DOHH2 (cell line): ENCODE results near the gene FAM89B.

Source experiments
- H3F3A ChIP-seq: fragments of 200-600 bp; sonication (generic), shearing (Covaris generic); 2 replicates; pipeline ENCODE4 v1.6.0; 2016; ENCODE audit warnings: antibody characterized with exemption, mild to moderate bottlenecking; ENCODE audit not compliant: control insufficient read depth, insufficient read depth
- H3K27ac ChIP-seq: fragments of 200-600 bp; sonication (generic); 2 replicates; pipeline ENCODE4 v1.5.1; 2014; ENCODE audit warnings: low read depth, mild to moderate bottlenecking, low read length, moderate library complexity
- H3K27me3 ChIP-seq: fragments of 200-600 bp; sonication (generic); 2 replicates; pipeline ENCODE4 v1.6.1; 2014; ENCODE audit warnings: mild to moderate bottlenecking, low read length, mixed read lengths; ENCODE audit not compliant: control insufficient read depth
- H3K36me3 ChIP-seq: fragments of 200-600 bp; sonication (generic); 2 replicates; pipeline ENCODE4 v1.6.1; 2014; ENCODE audit warnings: mild to moderate bottlenecking, low read length, moderate library complexity, mixed read lengths; ENCODE audit not compliant: control insufficient read depth
- H3K4me1 ChIP-seq: fragments of 200-600 bp; sonication (generic); 2 replicates; pipeline ENCODE4 v1.6.1; 2014; ENCODE audit warnings: mild to moderate bottlenecking, low read length, mixed read lengths; ENCODE audit not compliant: control insufficient read depth
- H3K4me2 ChIP-seq: fragments of 200-600 bp; sonication (generic); 2 replicates; pipeline ENCODE4 v1.6.0; 2014; ENCODE audit warnings: mild to moderate bottlenecking, low read length, moderate library complexity
- H3K4me3 ChIP-seq: fragments of 200-600 bp; sonication (generic); 2 replicates; pipeline ENCODE4 v1.5.1; 2014; ENCODE audit warnings: mild to moderate bottlenecking, low read length, mixed read lengths
- H3K79me2 ChIP-seq: fragments of 200-600 bp; sonication (generic); 2 replicates; pipeline ENCODE4 v1.6.1; 2014; ENCODE audit warnings: mild to moderate bottlenecking, low read length, mixed read lengths; ENCODE audit not compliant: control insufficient read depth
- H3K9me2 ChIP-seq: fragments of 200-600 bp; sonication (generic); replicated peaks from 2 replicates; pipeline ENCODE4 v1.6.1; 2014; ENCODE audit warnings: mild to moderate bottlenecking, low read length, mixed read lengths; ENCODE audit not compliant: control insufficient read depth
- H3K9me3 ChIP-seq: fragments of 200-600 bp; sonication (generic); 2 replicates; pipeline ENCODE4 v1.6.1; 2014; ENCODE audit warnings: antibody characterized with exemption, low read length, mixed read lengths; ENCODE audit not compliant: control insufficient read depth, insufficient read depth
- H4K20me1 ChIP-seq: fragments of 200-600 bp; sonication (generic); 2 replicates; pipeline ENCODE4 v1.6.0; 2014; ENCODE audit warnings: low read depth, mild to moderate bottlenecking, antibody characterized with exemption, low read length, moderate library complexity; ENCODE audit not compliant: control insufficient read depth, insufficient read depth
- EZH2phosphoT487 ChIP-seq: fragments of 200-600 bp; sonication (generic); IDR thresholded peaks from 2 replicates; pipeline ENCODE4 v1.6.1; 2017; ENCODE audit warnings: borderline replicate concordance, mild to moderate bottlenecking, antibody characterized with exemption, low read length, moderate library complexity, mixed read lengths
- TF ChIP-seq, protein P1 (sequence below): fragments of 200-600 bp; sonication (generic); IDR thresholded peaks from one replicate; pipeline ENCODE4 v1.5.1; 2014; ENCODE audit warnings: antibody characterized with exemption, mild to moderate bottlenecking, low read depth, low read length; ENCODE audit not compliant: poor library complexity, severe bottlenecking

The FAM89B gene

GRCh38 chr11:65541093-65541982 is 31.0 kb upstream of the FAM89B start:
- Histone ChIP-seq H3K27me3 (no peaks in the 10 kb centered on the region), H3K9me3 (no peaks in the 10 kb centered on the region), H3K79me2 (no peaks in the 10 kb centered on the region), H3K9me2 (no peaks in the 10 kb centered on the region), H3K27ac (peak overlapping the region; percentile 46), H3K4me3 (peak overlapping the region; percentile 74), H4K20me1 (no peaks in the 10 kb centered on the region), H3K4me2 (peak overlapping the region; percentile 82), H3F3A (peaks cover 10% of the 10 kb centered on the region), H3K4me1 (peaks cover 31% of the 10 kb centered on the region), H3K36me3 (peaks cover 7% of the 10 kb centered on the region; the same call in 1 of the 2 replicates)
- TF ChIP-seq, protein P1, sequence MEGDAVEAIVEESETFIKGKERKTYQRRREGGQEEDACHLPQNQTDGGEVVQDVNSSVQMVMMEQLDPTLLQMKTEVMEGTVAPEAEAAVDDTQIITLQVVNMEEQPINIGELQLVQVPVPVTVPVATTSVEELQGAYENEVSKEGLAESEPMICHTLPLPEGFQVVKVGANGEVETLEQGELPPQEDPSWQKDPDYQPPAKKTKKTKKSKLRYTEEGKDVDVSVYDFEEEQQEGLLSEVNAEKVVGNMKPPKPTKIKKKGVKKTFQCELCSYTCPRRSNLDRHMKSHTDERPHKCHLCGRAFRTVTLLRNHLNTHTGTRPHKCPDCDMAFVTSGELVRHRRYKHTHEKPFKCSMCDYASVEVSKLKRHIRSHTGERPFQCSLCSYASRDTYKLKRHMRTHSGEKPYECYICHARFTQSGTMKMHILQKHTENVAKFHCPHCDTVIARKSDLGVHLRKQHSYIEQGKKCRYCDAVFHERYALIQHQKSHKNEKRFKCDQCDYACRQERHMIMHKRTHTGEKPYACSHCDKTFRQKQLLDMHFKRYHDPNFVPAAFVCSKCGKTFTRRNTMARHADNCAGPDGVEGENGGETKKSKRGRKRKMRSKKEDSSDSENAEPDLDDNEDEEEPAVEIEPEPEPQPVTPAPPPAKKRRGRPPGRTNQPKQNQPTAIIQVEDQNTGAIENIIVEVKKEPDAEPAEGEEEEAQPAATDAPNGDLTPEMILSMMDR: peak; percentile 38
- no peak for TF ChIP-seq EZH2phosphoT487

GRCh38 chr11:65542738-65543390 is 29.5 kb upstream of the FAM89B start:
- Histone ChIP-seq H3K4me3 (no peak overlapping the region), H3K4me1 (peaks cover 45% of the 10 kb centered on the region), H3K36me3 (peaks cover 6% of the 10 kb centered on the region; the same call in 1 of the 2 replicates), H3K9me3 (no peaks in the 10 kb centered on the region), H3K79me2 (no peaks in the 10 kb centered on the region), H3K4me2 (no peak overlapping the region), H3F3A (peaks cover 16% of the 10 kb centered on the region), H3K27ac (no peak overlapping the region), H3K9me2 (no peaks in the 10 kb centered on the region), H4K20me1 (no peaks in the 10 kb centered on the region), H3K27me3 (no peaks in the 10 kb centered on the region)
- no peak for TF ChIP-seq EZH2phosphoT487
- TF ChIP-seq, protein P1: no peak

GRCh38 chr11:65545853-65546216 is 26.5 kb upstream of the FAM89B start:
- Histone ChIP-seq H3K79me2 (no peaks in the 10 kb centered on the region), H3K9me2 (no peaks in the 10 kb centered on the region), H3K4me3 (peak overlapping the region; percentile 53), H4K20me1 (no peaks in the 10 kb centered on the region), H3F3A (peaks cover 16% of the 10 kb centered on the region), H3K36me3 (no peaks in the 10 kb centered on the region), H3K9me3 (no peaks in the 10 kb centered on the region), H3K27me3 (no peaks in the 10 kb centered on the region), H3K27ac (peak overlapping the region; percentile 75), H3K4me1 (peaks cover 49% of the 10 kb centered on the region), H3K4me2 (peak overlapping the region; percentile 66)
- TF ChIP-seq, protein P1: no peak
- TF ChIP-seq EZH2phosphoT487: no peak
